A673 (cell line): Measurements from ENCODE around the gene UBE2E1.

Experiments used
- EZH2 ChIP-seq: fragments of 200-600 bp; sonication (generic); IDR thresholded peaks from 2 replicates; pipeline ENCODE4 v1.6.1; 2017; ENCODE audit warnings: borderline replicate concordance, low read depth, mild to moderate bottlenecking, mixed read lengths, antibody characterized with exemption, low read length; ENCODE audit not compliant: poor library complexity, severe bottlenecking
- TF ChIP-seq, protein P1 (sequence below): fragments of 300-800, 200-600 bp; sonication (generic); conservative IDR thresholded peaks from 2 replicates; pipeline ENCODE4 v1.5.1; 2017; ENCODE audit warnings: low read depth, mild to moderate bottlenecking, antibody characterized with exemption, low read length, moderate library complexity, mixed read lengths

DNA sequence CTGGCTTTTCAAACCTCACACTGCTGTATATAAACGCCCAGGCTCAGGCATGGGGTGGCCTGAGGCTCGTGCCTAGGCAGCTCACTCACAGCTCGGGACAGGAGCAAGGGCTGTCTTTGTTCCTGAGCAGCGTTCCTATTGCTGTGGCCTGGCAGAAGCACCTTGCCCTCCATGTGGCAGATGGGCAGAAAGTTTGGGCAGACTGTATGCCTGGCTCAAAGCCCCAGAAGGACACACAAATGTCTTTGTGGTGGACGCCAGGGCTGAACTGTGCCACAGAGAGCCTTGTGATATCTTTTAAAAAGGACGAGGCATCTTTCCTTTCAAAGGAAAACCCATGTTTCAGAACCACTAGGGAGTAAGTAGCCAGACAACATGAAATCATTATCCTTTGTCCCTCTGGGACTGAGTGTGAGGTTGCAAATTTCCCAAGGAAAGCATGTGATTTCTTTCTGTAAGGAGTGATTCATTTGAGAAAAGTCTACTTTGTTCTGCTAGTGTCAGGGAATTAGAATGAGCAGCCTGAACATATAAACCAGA lies 29.3 kb upstream of the UBE2E1 start:
- TF ChIP-seq, protein P1, sequence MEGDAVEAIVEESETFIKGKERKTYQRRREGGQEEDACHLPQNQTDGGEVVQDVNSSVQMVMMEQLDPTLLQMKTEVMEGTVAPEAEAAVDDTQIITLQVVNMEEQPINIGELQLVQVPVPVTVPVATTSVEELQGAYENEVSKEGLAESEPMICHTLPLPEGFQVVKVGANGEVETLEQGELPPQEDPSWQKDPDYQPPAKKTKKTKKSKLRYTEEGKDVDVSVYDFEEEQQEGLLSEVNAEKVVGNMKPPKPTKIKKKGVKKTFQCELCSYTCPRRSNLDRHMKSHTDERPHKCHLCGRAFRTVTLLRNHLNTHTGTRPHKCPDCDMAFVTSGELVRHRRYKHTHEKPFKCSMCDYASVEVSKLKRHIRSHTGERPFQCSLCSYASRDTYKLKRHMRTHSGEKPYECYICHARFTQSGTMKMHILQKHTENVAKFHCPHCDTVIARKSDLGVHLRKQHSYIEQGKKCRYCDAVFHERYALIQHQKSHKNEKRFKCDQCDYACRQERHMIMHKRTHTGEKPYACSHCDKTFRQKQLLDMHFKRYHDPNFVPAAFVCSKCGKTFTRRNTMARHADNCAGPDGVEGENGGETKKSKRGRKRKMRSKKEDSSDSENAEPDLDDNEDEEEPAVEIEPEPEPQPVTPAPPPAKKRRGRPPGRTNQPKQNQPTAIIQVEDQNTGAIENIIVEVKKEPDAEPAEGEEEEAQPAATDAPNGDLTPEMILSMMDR, result no peak
- no peak for TF ChIP-seq EZH2
